HG03460 (cell line): ENCODE data around the gene ITPKB.

Experiments used
- ATAC-seq: cut with Tn5 transposase; IDR thresholded peaks from one replicate; pipeline ENCODE4 v1.9.1; 2021; ENCODE audit not compliant: unreplicated experiment

ITPKB gene

DNA sequence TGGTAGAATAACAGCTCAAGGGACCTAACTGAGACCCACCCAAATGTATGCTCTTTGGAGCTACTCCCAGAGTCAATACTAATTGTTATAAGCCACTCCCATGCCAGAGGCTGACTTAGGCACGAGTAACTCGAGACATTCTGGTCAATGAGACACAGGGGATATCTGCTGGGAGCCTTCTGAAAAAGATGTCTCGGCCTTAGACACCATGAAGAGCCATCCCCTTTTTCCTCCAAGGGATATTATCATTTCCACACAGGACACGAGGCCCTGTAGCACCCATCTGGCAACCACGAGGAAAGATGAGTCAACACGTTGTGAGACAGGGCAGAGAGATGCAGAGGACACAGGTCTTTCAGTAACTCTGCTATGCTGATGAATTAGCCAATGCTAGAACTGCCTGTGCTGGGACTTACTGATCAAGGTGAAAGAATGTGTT lies 30.7 kb downstream of the ITPKB start:
- no peak for ATAC-seq

DNA sequence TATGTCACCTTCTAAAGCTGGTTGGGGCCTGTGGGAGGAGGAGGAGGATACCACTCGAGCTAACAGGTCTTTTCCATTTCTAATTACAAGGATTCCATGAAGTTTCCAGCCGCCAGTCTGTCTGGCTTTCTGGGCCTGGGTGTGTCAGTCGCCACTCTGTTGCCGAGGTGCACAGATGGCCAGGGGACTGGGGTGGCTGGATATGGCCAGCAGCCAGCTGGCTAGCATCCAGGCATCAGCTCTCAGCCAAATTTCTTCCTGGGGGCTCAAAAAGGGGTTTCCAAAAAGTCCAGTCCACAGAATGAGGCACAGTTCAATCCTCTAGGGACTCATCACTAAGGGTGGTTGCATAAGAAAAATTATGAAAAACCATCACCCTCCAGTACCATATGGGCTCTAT lies 32.4 kb downstream of the ITPKB start:
- ATAC-seq = no peak

GRCh38 chr1:226704169-226704937 lies 34.7 kb downstream of the ITPKB start:
- ATAC-seq = no peak

DNA sequence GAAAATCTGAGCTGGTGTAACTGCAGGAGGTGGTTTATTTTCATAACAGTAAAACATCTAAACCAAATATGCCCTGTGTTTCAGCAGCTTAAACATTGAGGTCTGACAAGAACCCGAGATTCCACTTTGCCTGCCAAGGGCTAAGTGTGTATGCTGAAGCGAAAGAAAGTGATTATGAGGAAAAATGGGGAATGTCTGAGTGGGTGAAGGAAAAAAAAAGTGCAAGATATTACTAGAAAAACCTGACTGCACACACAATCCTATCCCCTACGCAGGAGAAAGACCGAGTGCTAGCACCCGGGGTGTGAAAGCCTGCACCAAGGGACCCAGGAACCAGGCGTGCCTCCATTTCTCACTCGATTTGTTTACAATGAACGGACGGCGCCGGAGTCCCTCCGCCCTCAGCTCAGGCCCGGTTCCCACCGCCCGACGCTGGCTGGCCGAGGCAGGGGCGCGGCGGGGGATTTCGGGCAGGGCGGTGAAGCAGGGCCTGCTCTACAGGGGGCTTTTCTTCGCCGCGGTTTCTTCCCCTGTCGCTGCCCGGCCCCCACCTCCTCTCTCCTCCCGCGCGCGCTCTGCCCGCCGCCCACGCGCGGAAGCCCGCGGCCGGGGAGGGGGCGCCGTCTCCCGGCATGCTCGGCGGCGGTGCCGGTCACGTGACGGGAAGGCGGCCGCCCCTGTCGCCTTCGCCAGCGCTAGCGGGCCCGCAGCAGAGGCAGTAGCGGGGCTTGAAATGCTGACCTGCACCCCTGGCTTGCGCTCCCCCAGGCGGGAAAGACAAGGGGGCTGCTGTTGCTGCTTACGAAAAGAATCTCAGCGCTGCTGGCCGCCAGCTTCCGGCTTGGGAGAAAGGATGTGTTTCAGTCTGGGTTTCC lies 35.9 kb downstream of the ITPKB start:
- peak; percentile 73 for ATAC-seq

DNA sequence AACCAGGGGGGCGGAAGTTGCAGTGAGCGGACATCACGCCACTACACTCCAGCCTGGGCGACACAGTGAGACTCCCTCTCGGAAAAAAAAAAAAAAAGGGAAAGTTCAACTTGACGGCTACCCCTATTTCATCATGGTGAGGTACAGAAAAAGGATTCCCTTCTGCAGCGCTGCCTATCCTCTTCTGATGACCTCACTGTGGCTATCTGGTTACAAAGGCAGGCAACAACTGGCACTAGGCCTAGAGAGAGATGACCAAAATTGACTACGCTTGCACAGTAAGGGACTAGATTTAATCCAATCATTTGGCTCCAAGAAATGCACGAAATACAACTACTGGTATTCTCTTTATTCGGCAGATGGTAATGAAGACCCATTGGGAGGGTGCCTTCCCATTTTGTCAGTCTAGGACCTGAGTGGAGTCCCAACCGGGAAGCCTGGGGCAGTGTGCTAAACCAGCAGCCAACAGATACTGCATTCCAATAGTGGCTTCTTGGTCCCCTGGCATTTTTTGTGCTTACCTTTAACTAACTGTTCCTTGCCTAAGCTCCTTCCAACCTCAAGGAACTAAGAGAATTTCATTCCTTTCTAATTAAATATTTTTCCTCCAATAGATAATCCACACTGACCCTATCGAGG lies 36.6 kb downstream of the ITPKB start:
- ATAC-seq = no peak

GRCh38 chr1:226700861-226701260 lies 38.2 kb downstream of the ITPKB start:
- ATAC-seq = no peak

- ATAC-seq = no peak
Measured at GRCh38 chr1:226699166-226699565, 39.9 kb downstream of the ITPKB start.

DNA sequence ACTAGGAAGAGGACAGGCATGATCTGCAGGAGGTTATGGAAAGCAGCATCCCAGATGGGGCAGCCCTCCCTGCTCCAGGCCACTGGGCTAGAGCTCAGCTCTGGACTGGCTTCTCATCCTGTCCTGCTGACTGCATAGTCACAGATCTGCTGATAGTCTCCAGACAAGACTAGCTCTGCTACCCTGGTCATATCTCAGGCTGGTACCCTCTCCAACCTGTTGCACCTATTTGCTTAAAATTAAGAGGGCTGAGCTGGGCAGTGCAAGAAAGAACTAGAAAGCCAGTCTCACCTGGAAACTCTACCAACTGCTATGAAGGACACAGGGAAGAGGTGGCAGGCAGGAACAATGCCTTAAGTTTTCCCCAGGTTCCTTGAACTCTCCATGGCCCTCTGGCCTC lies 40.4 kb downstream of the ITPKB start:
- no peak for ATAC-seq

- peak; percentile 22 for ATAC-seq
Measured at GRCh38 chr1:226697929-226698544, 41.0 kb downstream of the ITPKB start.

DNA sequence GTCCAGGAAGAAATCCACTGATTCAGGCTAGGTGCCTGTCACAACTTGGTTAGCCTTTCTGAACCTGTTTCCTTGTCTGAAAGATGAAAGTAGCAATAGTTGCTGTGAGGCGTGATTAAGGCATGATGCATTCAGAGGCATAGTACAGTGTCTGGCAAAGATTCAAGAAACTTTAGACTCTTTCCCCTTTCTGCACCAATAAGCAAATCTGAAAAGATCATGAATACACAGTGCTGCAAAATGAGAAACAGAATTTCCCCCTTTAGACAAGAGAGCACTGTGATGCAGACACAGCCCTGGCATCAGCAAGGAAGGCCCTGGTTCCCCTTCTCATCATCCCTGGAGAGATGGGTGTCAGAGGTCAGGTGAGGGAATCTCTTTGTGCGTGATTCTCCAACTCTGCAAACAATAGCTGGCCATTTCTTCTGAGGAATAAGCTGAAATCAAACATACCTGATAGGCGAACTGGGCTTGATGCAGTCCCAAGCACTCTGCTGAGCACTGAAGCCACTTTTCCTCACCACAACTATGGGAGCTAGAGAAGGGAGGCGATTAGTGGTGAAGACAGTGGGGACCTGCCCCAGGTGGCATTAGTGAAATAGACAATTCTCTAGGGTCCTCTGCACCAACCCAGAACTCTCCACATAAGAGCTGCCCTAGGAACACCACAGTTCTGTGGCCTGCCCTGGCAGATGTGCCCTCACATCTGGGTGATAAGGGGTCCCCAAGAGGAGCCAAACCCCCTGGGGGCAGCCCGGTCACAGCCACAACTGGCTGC lies 41.7 kb downstream of the ITPKB start:
- peak; percentile 62 for ATAC-seq

- ATAC-seq = no peak
Measured at GRCh38 chr1:226696547-226696946, 42.5 kb downstream of the ITPKB start.

- ATAC-seq = no peak
Measured at GRCh38 chr1:226695335-226695900, 43.7 kb downstream of the ITPKB start.

DNA sequence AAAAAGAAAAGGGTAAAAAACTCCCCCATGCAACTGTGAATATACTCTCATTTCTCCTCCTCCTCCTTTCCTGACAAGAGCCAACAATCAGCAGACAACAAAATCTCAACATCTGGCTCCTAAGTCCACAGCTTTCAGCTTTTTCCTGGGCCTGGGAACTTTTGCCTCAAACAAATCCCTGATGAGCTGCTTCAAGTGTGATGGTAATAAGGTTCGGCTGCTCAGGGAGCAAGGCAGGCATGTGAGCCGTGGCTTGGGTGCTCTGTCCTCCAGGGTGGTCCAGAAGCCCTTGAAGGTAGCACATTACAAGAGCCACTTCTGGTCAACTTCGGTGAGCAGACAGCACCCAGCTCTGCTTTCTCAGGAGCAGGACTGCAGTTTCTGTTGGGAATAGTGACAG lies 46.3 kb downstream of the ITPKB start:
- ATAC-seq = no peak

DNA sequence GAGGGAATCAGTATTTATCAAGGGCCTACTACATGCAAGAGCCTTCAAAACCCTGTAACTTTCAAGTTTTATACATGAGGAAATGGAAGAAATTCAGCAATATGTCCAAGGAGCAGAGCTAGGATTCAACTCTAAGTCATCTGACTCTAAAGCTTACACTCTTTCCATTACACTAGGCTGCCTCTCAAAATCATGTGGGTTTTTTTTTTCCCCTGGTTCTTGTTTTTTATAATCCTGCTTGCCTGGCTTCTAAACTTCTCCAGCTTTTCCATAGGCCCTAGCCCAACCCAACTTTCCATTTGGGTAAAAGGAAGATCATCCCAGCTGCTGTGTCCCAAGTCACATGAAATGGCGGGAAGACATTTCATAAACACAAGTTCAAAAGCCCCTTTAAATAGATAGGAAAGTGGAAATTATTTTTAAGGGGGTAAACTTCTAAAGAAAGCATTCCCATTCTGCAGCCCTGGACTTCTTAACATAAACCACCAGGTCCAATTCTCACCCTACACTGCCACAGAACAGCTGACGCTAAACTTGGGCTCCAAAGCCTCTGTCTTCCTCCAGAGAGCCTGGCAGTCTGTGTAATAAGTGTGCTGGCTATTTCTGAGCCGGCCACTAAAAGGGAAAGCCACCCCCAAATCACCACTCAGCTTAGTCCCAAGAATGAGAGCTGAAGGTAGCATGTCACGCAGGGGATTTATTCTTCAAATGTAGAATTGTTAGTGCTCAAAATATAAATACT lies 46.9 kb downstream of the ITPKB start:
- no peak for ATAC-seq

GRCh38 chr1:226691247-226691646 lies 47.8 kb downstream of the ITPKB start:
- ATAC-seq = peak; percentile 50

- no peak for ATAC-seq
Measured at GRCh38 chr1:226690460-226690982, 48.6 kb downstream of the ITPKB start.

- no peak for ATAC-seq
Measured at GRCh38 chr1:226688808-226689207, 50.3 kb downstream of the ITPKB start.

DNA sequence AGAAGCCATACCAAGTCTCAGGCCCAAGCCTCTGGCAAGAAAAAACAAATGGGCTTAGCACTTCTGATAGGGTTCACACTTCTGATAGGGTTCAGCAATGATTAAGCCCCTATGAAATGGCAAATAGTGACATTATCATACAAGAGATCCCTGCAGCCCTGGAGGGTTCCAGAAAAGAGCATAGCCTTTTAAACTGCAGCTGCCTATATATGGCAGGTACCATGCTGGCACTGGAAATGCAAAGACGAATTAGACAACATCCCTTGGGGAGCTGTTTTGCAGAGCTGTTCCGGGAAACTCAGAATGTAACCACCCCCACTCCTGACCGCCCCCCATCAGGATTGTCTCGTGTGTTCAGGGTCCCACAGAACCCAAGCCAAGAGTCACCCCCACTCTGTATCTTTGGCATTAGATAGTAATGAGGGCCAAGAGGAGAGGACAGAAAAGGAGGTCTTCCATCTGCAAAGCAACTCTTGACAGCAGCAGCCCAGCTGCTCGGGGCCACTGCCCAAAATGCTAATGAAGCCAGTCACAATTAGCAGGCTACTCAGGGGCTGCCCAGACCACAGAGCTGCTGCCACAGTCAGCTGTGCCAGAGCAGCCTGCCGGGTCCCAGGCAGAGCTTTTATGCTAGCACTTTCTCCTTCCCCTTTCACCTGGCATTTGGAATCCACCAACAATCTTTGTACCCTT lies 50.9 kb downstream of the ITPKB start:
- no peak for ATAC-seq

DNA sequence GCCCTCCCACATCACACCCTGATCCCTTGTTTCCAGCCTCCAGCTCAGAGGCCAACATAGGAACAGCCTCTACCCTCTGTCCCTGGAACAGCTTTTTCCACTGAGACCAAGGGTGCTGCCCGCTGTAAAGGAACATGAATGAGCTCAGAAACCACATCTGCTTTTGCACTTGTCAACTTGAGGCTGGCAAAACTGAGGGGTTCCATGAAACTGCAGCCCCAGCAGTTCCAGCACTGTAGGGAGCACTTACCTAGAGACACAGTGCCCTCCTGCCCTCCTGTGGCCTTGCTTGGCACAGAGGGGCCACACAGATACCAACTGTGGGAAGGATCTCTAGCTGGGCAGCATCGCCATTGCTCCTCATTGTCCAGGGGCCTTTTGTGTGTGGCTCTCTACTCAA lies 51.7 kb downstream of the ITPKB start:
- no peak for ATAC-seq
